Measurements from ENCODE around the gene NUMBL. TPM values are rescaled to one million over a fixed set of nuclear protein-coding genes. Genes with fewer than 3 reads are reported as not detected.

The NUMBL gene
- total RNA-seq, 4 donors from 2014 or later = 5.5 to 16.7 (median 14.1) TPM

DNA sequence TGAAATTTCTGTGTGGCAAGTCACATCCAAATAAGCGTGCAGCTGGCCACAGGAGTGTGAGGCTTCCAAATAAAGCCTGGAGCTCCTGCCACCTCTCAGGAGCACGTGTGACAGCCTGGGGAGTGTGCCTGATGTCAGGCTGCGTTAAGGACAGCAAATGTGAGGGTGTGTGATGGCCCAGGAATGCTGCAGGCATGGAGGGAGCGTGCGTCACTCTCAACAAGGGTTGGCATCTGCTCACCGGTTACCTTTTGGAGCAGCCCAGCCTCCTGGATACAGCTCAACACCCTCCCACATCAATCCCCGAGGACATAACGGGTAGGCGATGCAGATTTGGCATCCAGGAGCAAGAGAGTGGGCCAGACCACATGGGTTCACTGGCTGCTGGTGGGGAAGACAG lies 19.0 kb downstream of the NUMBL start:
- Histone ChIP-seq H3K4me3 (no peak overlapping the region), H3K9me3 (no peaks in the 10 kb centered on the region), H3K36me3 (peaks cover 0 to 56% of the 10 kb centered on the region in 2 donors), H3K27me3 (no peaks in the 10 kb centered on the region), H3K27ac (peak overlapping the region in 3 of 4 donors; percentile 1 to 54 (median 10)), H3K4me1 (peaks cover 0 to 4% of the 10 kb centered on the region in 2 donors)
- intact Hi-C loops (cut with DNase I; ENCODE audit: low total_unique reads) (no loop called here), in situ Hi-C loops (cut with MboI; ENCODE audit: low sequenced_read_pairs in 4 of 4) (loop anchor here in 3 of 4 donors (25.0 kb wide), 2 partner anchors 466 to 591 kb away; partner anchors contain the start of gene HNRNPUL1 (in 1 of the 3))
- peak in 1 of 2 donors; percentile 44 for DNase-seq
- TF ChIP-seq POLR2A (IDR thresholded peaks at IDR 0.05) = no peak
- TF ChIP-seq, protein P1, sequence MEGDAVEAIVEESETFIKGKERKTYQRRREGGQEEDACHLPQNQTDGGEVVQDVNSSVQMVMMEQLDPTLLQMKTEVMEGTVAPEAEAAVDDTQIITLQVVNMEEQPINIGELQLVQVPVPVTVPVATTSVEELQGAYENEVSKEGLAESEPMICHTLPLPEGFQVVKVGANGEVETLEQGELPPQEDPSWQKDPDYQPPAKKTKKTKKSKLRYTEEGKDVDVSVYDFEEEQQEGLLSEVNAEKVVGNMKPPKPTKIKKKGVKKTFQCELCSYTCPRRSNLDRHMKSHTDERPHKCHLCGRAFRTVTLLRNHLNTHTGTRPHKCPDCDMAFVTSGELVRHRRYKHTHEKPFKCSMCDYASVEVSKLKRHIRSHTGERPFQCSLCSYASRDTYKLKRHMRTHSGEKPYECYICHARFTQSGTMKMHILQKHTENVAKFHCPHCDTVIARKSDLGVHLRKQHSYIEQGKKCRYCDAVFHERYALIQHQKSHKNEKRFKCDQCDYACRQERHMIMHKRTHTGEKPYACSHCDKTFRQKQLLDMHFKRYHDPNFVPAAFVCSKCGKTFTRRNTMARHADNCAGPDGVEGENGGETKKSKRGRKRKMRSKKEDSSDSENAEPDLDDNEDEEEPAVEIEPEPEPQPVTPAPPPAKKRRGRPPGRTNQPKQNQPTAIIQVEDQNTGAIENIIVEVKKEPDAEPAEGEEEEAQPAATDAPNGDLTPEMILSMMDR (IDR thresholded peaks at IDR 0.05 in 4 of 5, conservative IDR thresholded peaks at IDR 0.05 in 1 of 5) = no peak
- peak; percentile 40 to 59 for ATAC-seq

DNA sequence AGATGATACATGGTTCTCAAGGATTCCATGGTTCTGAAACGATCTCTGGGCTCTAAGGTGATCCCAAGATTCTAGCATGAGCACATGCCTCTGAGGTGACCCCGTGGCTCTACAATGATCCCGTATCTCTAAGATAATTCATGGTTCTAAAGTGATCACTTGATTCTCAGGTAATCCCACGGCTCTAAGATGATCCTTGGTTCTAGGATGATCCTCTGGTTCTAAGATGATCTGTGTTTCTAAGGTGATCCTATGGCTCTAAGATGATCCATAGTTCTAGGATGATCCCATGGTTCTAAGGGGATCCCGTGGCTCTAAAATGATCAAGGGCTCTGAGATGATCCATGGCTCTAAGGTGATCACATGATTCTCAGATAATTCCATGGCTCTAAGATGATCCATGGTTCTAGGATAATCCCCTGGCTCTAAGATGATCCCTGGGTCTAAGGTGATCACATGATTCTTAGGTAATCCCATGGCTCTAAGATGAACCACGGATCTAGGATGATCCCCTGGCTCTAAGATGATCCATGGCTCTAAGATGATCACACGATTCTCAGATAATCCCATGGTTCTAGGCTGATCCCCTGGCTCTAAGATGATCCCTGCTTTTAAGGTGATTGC lies 21.3 kb downstream of the NUMBL start:
- DNase-seq (no peak), ATAC-seq (no peak)
- Histone ChIP-seq H3K27me3 (no peaks in the 10 kb centered on the region), H3K4me1 (no peaks in the 10 kb centered on the region), H3K27ac (no peak overlapping the region), H3K9me3 (no peaks in the 10 kb centered on the region), H3K4me3 (no peak overlapping the region), H3K36me3 (peaks cover 0 to 42% of the 10 kb centered on the region in 2 donors)
- no peak for TF ChIP-seq POLR2A (IDR thresholded peaks at IDR 0.05)
- TF ChIP-seq, protein P1 (IDR thresholded peaks at IDR 0.05 in 4 of 5, conservative IDR thresholded peaks at IDR 0.05 in 1 of 5) = no peak
- in situ Hi-C loops (cut with MboI; ENCODE audit: low sequenced_read_pairs in 4 of 4) (loop anchor here in 3 of 4 donors (25.0 kb wide), 2 partner anchors 468 to 593 kb away; partner anchors contain the start of gene HNRNPUL1 (in 1 of the 3)), intact Hi-C loops (cut with DNase I; ENCODE audit: low total_unique reads) (loop anchor here (10.0 kb wide), 1 partner anchor 596 kb away; the partner anchor contains the start of gene HNRNPUL1)

DNA sequence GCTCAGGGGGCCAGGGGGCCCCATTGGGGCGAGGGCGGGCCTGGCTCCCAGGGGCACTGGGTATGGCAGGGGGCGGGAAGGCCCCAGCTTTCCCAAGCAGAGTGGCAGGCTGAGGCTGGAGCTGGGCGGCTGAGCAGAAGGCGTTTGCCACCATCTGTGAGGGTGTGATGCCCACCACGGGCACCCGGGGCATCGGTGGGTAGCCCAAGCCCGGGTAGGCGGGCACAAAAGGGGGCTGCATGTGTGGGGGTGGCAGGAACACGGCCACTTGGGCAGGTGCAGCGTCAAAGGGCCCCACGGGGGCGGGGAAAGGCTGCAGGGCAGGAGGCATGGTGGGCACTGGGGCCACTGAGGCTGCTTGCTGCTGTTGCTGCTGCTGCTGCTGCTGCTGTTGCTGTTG lies 22.8 kb downstream of the NUMBL start:
- H3K27ac ChIP-seq = no peak overlapping the region
- intact Hi-C loops (cut with DNase I; ENCODE audit: low total_unique reads) (loop anchor here (10.0 kb wide), 1 partner anchor 597 kb away; the partner anchor contains the start of gene HNRNPUL1), in situ Hi-C loops (cut with MboI; ENCODE audit: low sequenced_read_pairs in 4 of 4) (loop anchor here in 3 of 4 donors (25.0 kb wide), 2 partner anchors 470 to 595 kb away; partner anchors contain the start of gene HNRNPUL1 (in 1 of the 3))
- H3K27me3 ChIP-seq = no peaks in the 10 kb centered on the region
- ATAC-seq (no peak), DNase-seq (no peak)
- peaks cover 0 to 28% of the 10 kb centered on the region in 2 donors for H3K36me3 ChIP-seq
- H3K9me3 ChIP-seq = no peaks in the 10 kb centered on the region
- peaks cover 6 to 9% of the 10 kb centered on the region in 2 donors for H3K4me1 ChIP-seq
- TF ChIP-seq POLR2A (IDR thresholded peaks at IDR 0.05) = no peak
- TF ChIP-seq, protein P1 (IDR thresholded peaks at IDR 0.05 in 4 of 5, conservative IDR thresholded peaks at IDR 0.05 in 1 of 5) = no peak
- H3K4me3 ChIP-seq = no peak overlapping the region

GRCh38 chr19:40666803-40667438 lies 23.5 kb downstream of the NUMBL start:
- Histone ChIP-seq H3K27me3 (no peaks in the 10 kb centered on the region), H3K4me3 (no peak overlapping the region), H3K4me1 (peaks cover 6 to 11% of the 10 kb centered on the region in 2 donors), H3K9me3 (no peaks in the 10 kb centered on the region), H3K36me3 (peaks cover 0 to 21% of the 10 kb centered on the region in 2 donors), H3K27ac (peak overlapping the region in 2 of 4 donors; percentile 50 to 59)
- DNase-seq = no peak
- in situ Hi-C loops (cut with MboI; ENCODE audit: low sequenced_read_pairs in 4 of 4) = loop anchor here in 3 of 4 donors (25.0 kb wide), 2 partner anchors 470 to 595 kb away; partner anchors contain the start of gene HNRNPUL1 (in 1 of the 3)
- intact Hi-C loops (cut with DNase I; ENCODE audit: low total_unique reads) = loop anchor here (10.0 kb wide), 1 partner anchor 598 kb away; the partner anchor contains the start of gene HNRNPUL1
- TF ChIP-seq, protein P1 (IDR thresholded peaks at IDR 0.05 in 4 of 5, conservative IDR thresholded peaks at IDR 0.05 in 1 of 5) = no peak
- TF ChIP-seq POLR2A (IDR thresholded peaks at IDR 0.05) = no peak
- no peak for ATAC-seq

All from gastrocnemius medialis (tissue), 4 donors.